Measurements from ENCODE around the gene TMEM42. TPM values are rescaled to one million over a fixed set of nuclear protein-coding genes. Genes with fewer than 3 reads are reported as not detected.

TMEM42 gene
- total RNA-seq (2011; cell fraction: chromatin; rRNA removed; ENCODE audit: low replicate concordance): 9.2 and 12.6 TPM in 2 replicates
- total RNA-seq (2011; cell fraction: nucleolus; rRNA removed): 5.0 and 5.7 TPM in 2 replicates
- total RNA-seq (2011; cell fraction: nucleoplasm; rRNA removed): 8.9 and 9.6 TPM in 2 replicates
- total RNA-seq (2014; rRNA removed) (0.65 and 0.86 TPM in 2 replicates), total RNA-seq (2014; rRNA removed; fragmentation: Illumina TruSeq; extraction: Trizol) (0.93 and 1.1 TPM in 2 replicates), total RNA-seq (2015; rRNA removed; fragmentation: Illumina TruSeq; extraction: Trizol) (0.87 and 1.1 TPM in 2 replicates), total RNA-seq (2021) (1.6 TPM in 2 replicates), polyA plus RNA-seq (2011; rRNA removed) (1.6 and 2.2 TPM in 2 replicates), polyA plus RNA-seq (2014; fragmentation: Illumina TruSeq; extraction: Trizol) (0.86 and 0.89 TPM in 2 replicates), polyA plus RNA-seq (2014; fragmentation: Nextera tagmentation; extraction: Ambion mirVana) (under 1 TPM; 0.53 to 0.98 TPM), polyA plus RNA-seq (2014; rRNA removed) (0.90 and 0.96 TPM in 2 replicates), polyA minus RNA-seq (2011; rRNA and poly(A)+ RNA removed) (1.1 and 2.0 TPM in 2 replicates), Bru-seq, nascent RNA (percentile 67 among the genes with signal in this experiment), BruChase-seq, experiment 1, labeled RNA remaining after a 2-hour chase (percentile 67 among the genes with signal in this experiment), BruChase-seq, experiment 2, labeled RNA remaining after a 6-hour chase (percentile 69 among the genes with signal in this experiment)
- 0.97 and 1.1 TPM in 2 replicates for polyA plus RNA-seq (2011; cell fraction: cytosol; rRNA removed)
- 6.8 and 8.7 TPM in 2 replicates for polyA plus RNA-seq (2011; cell fraction: nucleus; rRNA removed)
- polyA plus RNA-seq (2012): 0.60 and 0.83 TPM in 2 replicates
- polyA minus RNA-seq (2011; cell fraction: cytosol; rRNA and poly(A)+ RNA removed): 2.3 and 4.6 TPM in 2 replicates
- polyA minus RNA-seq (2011; cell fraction: nucleus; rRNA and poly(A)+ RNA removed): 3.4 and 4.7 TPM in 2 replicates
- long read RNA-seq, experiment 1: 0 reads
- long read RNA-seq, experiment 2: 0 reads
- long read RNA-seq, experiment 3: 0 reads

GRCh38 chr3:44861412-44862225 is at the start of gene TMEM42:
Gene TMEM42, plus strand, starts transcription at chr3:44861912. Its CDS starts 13 bp downstream, at chr3:44861925.
- no peak within 1 kb of the TSS for H2AFZ ChIP-seq (ENCODE audit: low read depth, low read length)
- no peak within 1 kb of the TSS for H3K4me3 ChIP-seq
- DNase-seq (ENCODE audit: extremely low read depth in 1 of 4, low spot score in 3 of 4): no peak
- H3K36me3 ChIP-seq (ENCODE audit: control insufficient read depth, insufficient read depth, low read length): peaks cover 42% of the 10 kb centered on the region; the same call in 2 of the 3 replicates
- no peak within 1 kb of the TSS for H3K27ac ChIP-seq (ENCODE audit: extremely low read depth, low read depth, low read length)
- WGBS (ENCODE audit: insufficient coverage, low coverage, missing lambda C conversion rate): 98% methylated on average over 72 of the region's 91 CpGs
- ChIA-PET POLR2A (no interaction called here), CTCF (ENCODE audit: low intra/inter-chr PET ratio) (no interaction called here)
- no peak for FAIRE-seq
- H3K9me3 ChIP-seq (replicated peaks; ENCODE audit: control insufficient read depth, insufficient read depth, low read depth, low read length): peaks cover 4% of the 10 kb centered on the region; the same call in 1 of the 2 replicates
- H3K4me2 ChIP-seq (ENCODE audit: insufficient read depth, low read length): no peak within 1 kb of the TSS
- TF ChIP-seq YY1 (IDR thresholded peaks at IDR 0.05; ENCODE audit: borderline replicate concordance in 1 of 3, control insufficient read depth in 1 of 3, extremely low read depth in 1 of 3, insufficient read depth in 3 of 3, insufficient read length in 1 of 3, insufficient replicate concordance in 2 of 3, low read depth in 1 of 3, low read length in 2 of 3): peak in 1 of 3 experiments; percentile 27
- peak; percentile 55; the same call in 1 of the 2 replicates for TF ChIP-seq ZBTB33 (CRISPR knock-in tag; IDR thresholded peaks at IDR 0.05)
- no peak for TF ChIP-seq TBL1XR1 (IDR thresholded peaks at IDR 0.05; ENCODE audit: low read length in 2 of 2)
- peak; percentile 40; the same call in 1 of the 2 replicates for TF ChIP-seq POLR2G (IDR thresholded peaks at IDR 0.05; ENCODE audit: low read depth, low read length)
- TF ChIP-seq NFATC3 (IDR thresholded peaks at IDR 0.05): no peak
- TF ChIP-seq RBM22 (IDR thresholded peaks at IDR 0.05; ENCODE audit: low read depth, low read length, poor library complexity, severe bottlenecking): peak; percentile 58
- TF ChIP-seq, protein P1, sequence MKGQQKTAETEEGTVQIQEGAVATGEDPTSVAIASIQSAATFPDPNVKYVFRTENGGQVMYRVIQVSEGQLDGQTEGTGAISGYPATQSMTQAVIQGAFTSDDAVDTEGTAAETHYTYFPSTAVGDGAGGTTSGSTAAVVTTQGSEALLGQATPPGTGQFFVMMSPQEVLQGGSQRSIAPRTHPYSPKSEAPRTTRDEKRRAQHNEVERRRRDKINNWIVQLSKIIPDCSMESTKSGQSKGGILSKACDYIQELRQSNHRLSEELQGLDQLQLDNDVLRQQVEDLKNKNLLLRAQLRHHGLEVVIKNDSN (CRISPR knock-in tag; IDR thresholded peaks at IDR 0.05): no peak
- H4K20me1 ChIP-seq (replicated peaks; ENCODE audit: control insufficient read depth, insufficient read depth, low read length): no peaks in the 10 kb centered on the region
- no TSS peak for BruUV-seq (replicated peaks)
- in situ Hi-C loops (cut with MboI): no loop called here
- intact Hi-C loops (cut with micrococcal nuclease): no loop called here
- H3K79me2 ChIP-seq (ENCODE audit: control insufficient read depth, insufficient read depth, low read length): no peaks in the 10 kb centered on the region
- H3K4me1 ChIP-seq (replicated peaks in 1 of 2; ENCODE audit: control insufficient read depth in 2 of 2, insufficient read depth in 2 of 2, low read length in 2 of 2): no peaks in the 10 kb centered on the region
- ATAC-seq: no peak
- no peaks in the 10 kb centered on the region for H3K9me1 ChIP-seq (ENCODE audit: control insufficient read depth, insufficient read depth, low read length)
- no peak within 1 kb of the TSS for H3K9ac ChIP-seq (ENCODE audit: insufficient read depth in 1 of 2, low read depth in 2 of 2, low read length in 2 of 2)
- no peaks in the 10 kb centered on the region for H3K27me3 ChIP-seq (ENCODE audit: control insufficient read depth in 2 of 2, insufficient read depth in 2 of 2, low read length in 2 of 2)
